ENCODE measurements around the gene RBM43.
A peak's percentile ranks its signal among the peaks of the same experiment; 100 is the strongest.
"Not testable (repeated sequence)": the region's sequence is repeated elsewhere in the genome, so short reads cannot be mapped to it uniquely, and the experiment has no call there.

Gene RBM43

GRCh38 chr2:151261231-151261976 is at the start of gene RBM43:
Gene RBM43 (minus strand): TSS chr2:151261863. CDS start chr2:151261727, 136 bp downstream.
- peak; percentile 93 for DNase-seq

- DNase-seq, result not testable (repeated sequence)
Measured at GRCh38 chr2:151310313-151310712, 48.6 kb upstream of the RBM43 start.

GRCh38 chr2:151306621-151307020 is 45.0 kb upstream of the RBM43 start:
- peak; percentile 78 for DNase-seq

GRCh38 chr2:151305129-151305691 is 43.5 kb upstream of the RBM43 start:
- no peak for DNase-seq

GRCh38 chr2:151302879-151303278 is 41.2 kb upstream of the RBM43 start:
- peak; percentile 79 for DNase-seq

- no peak for DNase-seq
Measured at GRCh38 chr2:151302404-151302803, 40.7 kb upstream of the RBM43 start.

- DNase-seq, result peak; percentile 41
Measured at GRCh38 chr2:151299920-151300539, 38.4 kb upstream of the RBM43 start.

GRCh38 chr2:151297882-151298281 is 36.2 kb upstream of the RBM43 start:
- DNase-seq, result no peak

GRCh38 chr2:151295926-151296325 is 34.3 kb upstream of the RBM43 start:
- DNase-seq, result not testable (repeated sequence)

GRCh38 chr2:151292546-151292945 is 30.9 kb upstream of the RBM43 start:
- no peak for DNase-seq

GRCh38 chr2:151292141-151292540 is 30.5 kb upstream of the RBM43 start:
- no peak for DNase-seq

- no peak for DNase-seq
Measured at GRCh38 chr2:151291224-151291623, 29.6 kb upstream of the RBM43 start.

GRCh38 chr2:151289972-151290866 is 28.6 kb upstream of the RBM43 start:
- no peak for DNase-seq

- no peak for DNase-seq
Measured at GRCh38 chr2:151287513-151288250, 26.0 kb upstream of the RBM43 start.

- no peak for DNase-seq
Measured at GRCh38 chr2:151282401-151282800, 20.7 kb upstream of the RBM43 start.

- no peak for DNase-seq
Measured at GRCh38 chr2:151280271-151280670, 18.6 kb upstream of the RBM43 start.

- no peak for DNase-seq
Measured at GRCh38 chr2:151278487-151278886, 16.8 kb upstream of the RBM43 start.

- no peak for DNase-seq
Measured at GRCh38 chr2:151277067-151277466, 15.4 kb upstream of the RBM43 start.

GRCh38 chr2:151275291-151275690 is 13.6 kb upstream of the RBM43 start:
- no peak for DNase-seq

GRCh38 chr2:151271824-151272223 is 10.2 kb upstream of the RBM43 start:
- DNase-seq, result no peak

GRCh38 chr2:151269798-151270568 is 8.3 kb upstream of the RBM43 start:
- DNase-seq, result peak; percentile 55

- no peak for DNase-seq
Measured at GRCh38 chr2:151268085-151268484, 6.4 kb upstream of the RBM43 start.
